Neural crest cell (in vitro differentiated cells): Measurements from ENCODE around the gene IL17RA. TPM values are rescaled to one million over a fixed set of nuclear protein-coding genes. Genes with fewer than 3 reads are reported as not detected.

Experiments used
- DNase-seq: peaks from one replicate; pipeline ENCODE4 v3.0.0; 2021; ENCODE audit warnings: low read depth, mixed read lengths, low spot score
- H3K27ac Mint-ChIP-seq: one replicate; pipeline ENCODE4 v1.8.0; 2021; ENCODE audit warnings: mild to moderate bottlenecking, mixed read lengths; ENCODE audit not compliant: unreplicated experiment
- H3K27me3 Mint-ChIP-seq: 2 replicates; pipeline ENCODE4 v1.8.0; 2021; ENCODE audit warnings: low read depth, mild to moderate bottlenecking, mixed read lengths
- H3K36me3 Mint-ChIP-seq: 2 replicates; pipeline ENCODE4 v1.8.0; 2021; ENCODE audit warnings: low read depth, mild to moderate bottlenecking, mixed read lengths
- H3K4me1 Mint-ChIP-seq: 2 replicates; pipeline ENCODE4 v1.8.0; 2021; ENCODE audit warnings: mixed read lengths
- H3K4me3 Mint-ChIP-seq: one replicate; pipeline ENCODE4 v1.8.0; 2021; ENCODE audit warnings: mild to moderate bottlenecking, mixed read lengths
- H3K9me3 Mint-ChIP-seq: 2 replicates; pipeline ENCODE4 v1.8.0; 2021; ENCODE audit warnings: mixed read lengths
- CTCF ChIP-seq: fragments of 200-600 bp; sonication (generic); conservative IDR thresholded peaks from 2 replicates; pipeline ENCODE4 v1.5.0; 2021; ENCODE audit warnings: antibody characterized with exemption, mild to moderate bottlenecking
- total RNA-seq: library from RNA; stranded (reverse); gene quantifications from 2 replicates; pipeline ENCODE4 v1.2.1, GENCODE V29; 2021

IL17RA gene
- total RNA-seq, 1 donor from 2014 or later: 7.1 TPM

DNA sequence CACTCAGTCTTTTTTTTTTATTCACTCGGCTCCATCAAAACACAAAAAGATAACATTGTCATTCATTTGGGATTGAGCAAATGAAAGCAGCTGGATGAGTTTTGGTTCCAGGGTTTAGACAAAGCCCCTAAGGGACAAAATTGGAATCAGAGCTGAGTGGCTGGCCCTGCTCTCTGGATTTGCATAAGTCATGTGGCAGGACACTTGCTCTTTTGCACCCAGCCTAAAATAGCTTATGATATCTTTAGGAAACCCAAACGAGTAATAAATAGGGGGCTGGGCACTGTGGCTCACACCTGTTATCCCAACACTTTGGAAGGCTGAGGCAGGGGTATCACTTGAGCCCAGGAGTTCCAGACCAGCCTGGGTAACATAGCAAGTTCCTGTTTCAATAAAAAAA is 47.3 kb downstream of the IL17RA start:
- Mint-ChIP-seq H3K4me1 (peaks cover 7% of the 10 kb centered on the region), H3K4me3 (no peak overlapping the region), H3K9me3 (no peaks in the 10 kb centered on the region), H3K36me3 (peaks cover 6% of the 10 kb centered on the region), H3K27me3 (no peaks in the 10 kb centered on the region), H3K27ac (no peak overlapping the region)
- DNase-seq: no peak
- no peak for TF ChIP-seq CTCF

DNA sequence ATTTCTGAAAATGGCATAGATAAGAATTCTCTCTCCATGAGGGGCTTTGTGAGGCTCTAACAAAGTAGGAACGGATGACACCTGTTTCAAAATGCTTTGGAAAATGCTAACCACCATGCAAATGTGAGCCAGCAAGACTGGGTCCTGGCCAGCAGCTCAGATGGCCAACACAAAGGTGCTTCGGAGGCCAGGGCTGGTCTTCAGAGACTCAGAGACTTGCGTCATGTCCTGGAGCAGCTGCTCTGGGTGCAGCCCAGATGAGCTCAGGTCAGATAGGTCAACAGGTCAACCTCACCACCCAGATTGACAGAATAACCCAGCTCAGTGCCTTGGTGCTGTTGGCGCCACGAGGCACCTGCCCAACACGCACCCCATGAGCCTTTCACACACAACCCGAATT is 48.3 kb downstream of the IL17RA start:
- Mint-ChIP-seq H3K27me3 (no peaks in the 10 kb centered on the region), H3K4me3 (no peak overlapping the region), H3K27ac (no peak overlapping the region), H3K36me3 (peaks cover 10% of the 10 kb centered on the region), H3K9me3 (no peaks in the 10 kb centered on the region), H3K4me1 (peaks cover 7% of the 10 kb centered on the region)
- no peak for TF ChIP-seq CTCF
- no peak for DNase-seq

DNA sequence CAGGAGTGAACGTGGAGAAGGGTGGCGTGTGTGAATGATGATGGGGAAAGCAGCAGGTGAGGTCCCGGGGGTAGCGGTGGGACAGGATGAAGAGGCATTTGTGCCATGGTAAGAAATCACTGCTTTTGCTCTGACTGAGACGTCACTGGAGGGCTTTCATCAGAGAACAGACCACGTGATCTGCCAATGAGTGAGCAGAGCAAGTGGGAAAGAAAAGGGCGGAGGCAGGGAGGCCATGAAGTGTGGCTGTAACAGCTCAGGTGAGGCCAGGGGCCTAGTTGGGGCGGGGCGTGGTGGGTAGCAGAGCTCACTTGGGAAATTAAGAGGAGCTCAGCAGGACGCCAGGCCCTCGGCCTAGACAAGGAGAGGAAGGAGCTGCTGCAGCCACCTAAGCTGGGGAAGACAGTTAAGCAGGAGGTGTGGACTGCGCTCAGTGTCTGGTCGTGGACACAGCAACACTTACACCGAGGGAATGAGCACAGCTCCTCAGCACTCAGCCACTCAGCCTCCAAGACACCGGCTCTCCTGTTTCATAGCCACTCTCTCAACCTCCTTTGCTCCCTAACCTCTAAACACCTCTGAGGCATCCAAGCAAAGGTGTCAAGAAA is 50.5 kb downstream of the IL17RA start:
- Mint-ChIP-seq H3K4me3 (no peak overlapping the region), H3K27me3 (no peaks in the 10 kb centered on the region), H3K36me3 (peaks cover 8% of the 10 kb centered on the region), H3K9me3 (no peaks in the 10 kb centered on the region), H3K27ac (peak overlapping the region; percentile 57), H3K4me1 (peaks cover 7% of the 10 kb centered on the region)
- no peak for DNase-seq
- no peak for TF ChIP-seq CTCF

DNA sequence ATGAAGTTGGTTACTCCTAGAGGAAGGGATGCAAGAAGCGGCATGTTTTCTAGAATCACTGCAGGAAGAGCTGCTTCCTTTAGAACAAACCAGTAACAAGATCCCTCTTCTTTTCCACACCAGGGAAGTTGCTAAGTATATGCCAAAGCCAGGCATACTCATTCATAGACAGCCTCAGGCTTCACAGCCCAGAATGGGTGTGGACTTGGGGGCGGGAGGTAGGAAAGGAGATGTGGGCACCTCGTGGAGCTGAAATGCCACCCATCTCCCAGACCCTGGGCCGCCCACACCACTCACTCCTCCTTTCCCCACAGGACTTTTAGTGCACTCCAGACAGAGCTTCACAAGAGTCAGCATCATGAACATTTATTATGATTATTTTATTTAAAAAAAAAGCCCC is 52.4 kb downstream of the IL17RA start:
- Mint-ChIP-seq H3K4me1 (no peaks in the 10 kb centered on the region), H3K9me3 (no peaks in the 10 kb centered on the region), H3K27ac (no peak overlapping the region), H3K36me3 (peaks cover 10% of the 10 kb centered on the region), H3K4me3 (no peak overlapping the region), H3K27me3 (no peaks in the 10 kb centered on the region)
- no peak for DNase-seq
- no peak for TF ChIP-seq CTCF

DNA sequence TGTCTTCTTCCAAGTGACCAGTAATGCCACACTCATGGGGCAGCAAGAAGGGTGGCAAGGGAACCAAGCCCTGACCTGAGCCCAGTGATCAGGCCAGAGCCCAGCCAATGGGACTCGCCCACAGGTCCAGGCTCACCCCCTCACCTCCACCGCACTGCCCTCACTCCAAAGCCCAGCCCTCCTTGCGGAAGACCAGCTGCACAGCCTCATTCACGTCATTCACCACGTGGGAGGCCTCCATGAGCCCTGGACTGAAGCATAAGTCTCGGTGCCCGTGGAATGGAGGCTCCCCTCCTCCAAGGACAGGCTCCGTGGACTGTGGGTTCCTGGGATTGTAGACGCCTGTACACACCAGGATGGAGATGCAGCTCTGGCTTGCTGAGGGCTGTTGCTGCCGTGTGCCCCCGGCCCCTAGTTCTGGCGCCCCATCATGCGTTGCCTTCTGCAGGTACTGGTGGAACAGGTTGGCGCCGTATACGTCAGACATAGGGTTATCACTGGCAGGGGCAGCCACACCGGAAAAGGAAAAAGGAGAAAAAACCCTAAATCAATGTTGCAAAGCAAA is 53.1 kb downstream of the IL17RA start:
- no peaks in the 10 kb centered on the region for H3K9me3 Mint-ChIP-seq
- H3K27me3 Mint-ChIP-seq: no peaks in the 10 kb centered on the region
- no peaks in the 10 kb centered on the region for H3K4me1 Mint-ChIP-seq
- no peak overlapping the region for H3K4me3 Mint-ChIP-seq
- no peak for TF ChIP-seq CTCF
- H3K27ac Mint-ChIP-seq: no peak overlapping the region
- peaks cover 13% of the 10 kb centered on the region for H3K36me3 Mint-ChIP-seq
- no peak for DNase-seq
